ENCODE data around the gene WDTC1.
"Not testable (repeated sequence)": the region's sequence is repeated elsewhere in the genome, so short reads cannot be mapped to it uniquely, and the experiment has no call there.

Gene WDTC1, protein sequence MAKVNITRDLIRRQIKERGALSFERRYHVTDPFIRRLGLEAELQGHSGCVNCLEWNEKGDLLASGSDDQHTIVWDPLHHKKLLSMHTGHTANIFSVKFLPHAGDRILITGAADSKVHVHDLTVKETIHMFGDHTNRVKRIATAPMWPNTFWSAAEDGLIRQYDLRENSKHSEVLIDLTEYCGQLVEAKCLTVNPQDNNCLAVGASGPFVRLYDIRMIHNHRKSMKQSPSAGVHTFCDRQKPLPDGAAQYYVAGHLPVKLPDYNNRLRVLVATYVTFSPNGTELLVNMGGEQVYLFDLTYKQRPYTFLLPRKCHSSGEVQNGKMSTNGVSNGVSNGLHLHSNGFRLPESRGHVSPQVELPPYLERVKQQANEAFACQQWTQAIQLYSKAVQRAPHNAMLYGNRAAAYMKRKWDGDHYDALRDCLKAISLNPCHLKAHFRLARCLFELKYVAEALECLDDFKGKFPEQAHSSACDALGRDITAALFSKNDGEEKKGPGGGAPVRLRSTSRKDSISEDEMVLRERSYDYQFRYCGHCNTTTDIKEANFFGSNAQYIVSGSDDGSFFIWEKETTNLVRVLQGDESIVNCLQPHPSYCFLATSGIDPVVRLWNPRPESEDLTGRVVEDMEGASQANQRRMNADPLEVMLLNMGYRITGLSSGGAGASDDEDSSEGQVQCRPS

DNA sequence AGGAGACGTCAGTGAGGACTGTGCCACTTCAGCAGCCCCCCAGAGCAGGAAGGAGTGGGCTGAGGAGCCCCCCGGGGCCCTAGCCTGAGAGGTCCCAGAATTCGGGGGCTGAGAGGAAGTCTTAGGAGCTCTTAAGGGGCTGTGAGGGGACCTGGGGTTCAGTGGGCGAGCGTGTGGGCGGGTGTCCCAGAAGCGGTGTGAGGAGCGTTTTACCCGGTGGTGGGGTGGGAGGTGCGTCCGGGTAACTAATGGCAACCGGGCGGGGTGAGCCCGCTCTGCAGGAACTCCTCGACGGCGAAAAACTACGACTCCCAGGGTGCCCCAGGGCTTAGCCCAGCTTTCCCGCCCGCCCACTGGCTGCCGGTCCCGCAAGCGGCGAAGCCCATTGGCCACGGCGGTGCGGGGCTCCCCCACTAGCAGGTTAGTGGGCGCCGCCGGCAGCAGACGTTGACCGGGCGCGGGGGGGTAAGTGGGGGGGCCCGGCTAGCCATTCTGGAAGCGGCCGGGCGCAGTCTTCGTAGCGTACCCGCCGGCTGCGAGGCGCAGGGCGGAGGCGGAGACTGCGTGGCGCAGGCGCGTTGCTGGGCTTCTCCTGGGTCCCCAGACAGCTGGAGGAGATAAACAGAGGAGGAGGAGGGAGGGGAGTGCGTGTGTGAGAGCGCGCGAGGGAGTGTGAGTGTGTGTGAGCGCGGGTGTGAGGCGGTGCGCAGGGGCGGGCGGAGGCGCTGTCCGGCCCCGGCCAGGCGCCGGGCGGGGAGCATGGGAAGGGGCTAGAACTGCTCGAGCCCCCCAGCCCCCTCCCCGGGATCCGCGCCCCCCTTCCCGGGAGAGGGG is at the start of gene WDTC1:
Gene WDTC1 (plus strand): TSS at position 584 of the 834 bp plus-strand sequence. CDS start 26,423 bp downstream, outside the sequence.
- H3K4me1 Mint-ChIP-seq (ENCODE audit: low read depth): peaks cover 35% of the 10 kb centered on the region
- H3K27me3 Mint-ChIP-seq: no peaks in the 10 kb centered on the region
- H3K27ac Mint-ChIP-seq: peak within 1 kb of the TSS; percentile 95
- DNase-seq: peak; percentile 99
- H3K36me3 Mint-ChIP-seq (ENCODE audit: low read depth): peaks cover 6% of the 10 kb centered on the region
- peak within 1 kb of the TSS; percentile 92 for H3K4me3 Mint-ChIP-seq
- no peaks in the 10 kb centered on the region for H3K9me3 Mint-ChIP-seq

DNA sequence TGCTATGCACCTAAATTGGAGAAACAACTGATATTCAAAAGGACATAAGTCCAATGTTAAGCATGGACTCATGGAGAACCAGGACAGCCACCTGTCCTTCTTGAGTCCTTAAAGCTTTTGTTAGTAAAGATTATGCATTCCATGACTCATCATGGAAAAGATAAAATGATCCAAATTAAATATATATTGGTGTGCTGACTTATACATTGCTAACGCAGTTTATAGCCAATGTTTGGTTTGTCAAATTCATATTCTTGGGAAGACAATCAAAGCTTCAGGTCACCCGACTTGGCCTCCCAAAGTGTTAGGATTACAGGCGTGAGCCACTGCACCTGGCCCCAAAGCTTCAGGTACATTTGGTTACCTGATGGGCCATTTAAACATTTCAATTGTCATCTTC is 49.8 kb upstream of the WDTC1 start:
- DNase-seq; H3K27ac Mint-ChIP-seq; H3K27me3 Mint-ChIP-seq; H3K4me3 Mint-ChIP-seq; H3K36me3 Mint-ChIP-seq (ENCODE audit: low read depth); H3K9me3 Mint-ChIP-seq; H3K4me1 Mint-ChIP-seq (ENCODE audit: low read depth): not testable (repeated sequence)

DNA sequence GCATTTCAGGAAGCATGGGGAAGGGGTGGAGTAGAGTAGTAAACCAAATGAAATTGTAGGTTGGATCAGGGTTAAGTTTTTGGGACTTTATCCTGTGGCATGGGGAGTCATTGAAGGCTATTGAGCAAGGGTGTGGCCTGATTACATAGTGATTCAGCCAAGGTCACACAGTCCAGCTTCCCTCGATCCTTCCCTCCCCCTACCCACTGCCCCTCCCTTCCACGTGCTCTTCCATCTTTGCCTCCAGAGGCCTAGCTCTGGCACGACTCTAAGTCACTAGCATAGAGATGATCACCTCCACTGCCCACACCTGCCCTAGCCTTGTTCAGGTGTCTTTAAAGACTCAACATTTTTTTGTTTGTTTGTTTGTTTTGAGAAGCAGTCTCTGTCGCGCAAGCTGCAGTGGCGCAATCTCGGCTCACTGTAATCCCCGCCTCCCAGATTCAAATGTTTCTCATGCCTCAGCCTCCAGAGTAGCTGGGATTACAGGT is 42.3 kb upstream of the WDTC1 start:
- Mint-ChIP-seq H3K27ac (no peak overlapping the region), H3K4me3 (no peak overlapping the region), H3K9me3 (no peaks in the 10 kb centered on the region), H3K27me3 (no peaks in the 10 kb centered on the region), H3K4me1 (ENCODE audit: low read depth) (no peaks in the 10 kb centered on the region), H3K36me3 (ENCODE audit: low read depth) (no peaks in the 10 kb centered on the region)
- DNase-seq: no peak

DNA sequence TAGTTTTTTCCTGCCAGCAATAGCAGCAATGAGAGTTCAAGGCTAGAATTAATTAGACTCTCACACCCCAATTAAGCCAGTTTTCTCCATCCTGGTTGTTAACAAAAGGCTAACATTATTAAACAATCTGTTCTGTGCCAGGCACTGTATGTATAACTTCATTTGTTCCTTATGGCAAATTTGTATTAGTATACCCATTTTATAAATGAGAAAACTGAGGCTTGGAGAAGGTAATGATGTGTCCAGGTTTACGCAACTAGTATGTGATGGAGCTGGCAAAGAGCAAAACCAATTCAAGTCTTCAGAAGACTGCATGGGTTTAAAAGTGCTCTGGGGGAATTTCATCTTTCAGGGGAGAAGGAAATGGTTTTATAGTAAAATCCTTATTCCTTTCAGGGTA is 41.2 kb upstream of the WDTC1 start:
- Mint-ChIP-seq H3K4me1 (ENCODE audit: low read depth) (peaks cover 5% of the 10 kb centered on the region), H3K27me3 (no peaks in the 10 kb centered on the region), H3K9me3 (no peaks in the 10 kb centered on the region), H3K4me3 (no peak overlapping the region), H3K27ac (no peak overlapping the region), H3K36me3 (ENCODE audit: low read depth) (no peaks in the 10 kb centered on the region)
- DNase-seq: no peak

DNA sequence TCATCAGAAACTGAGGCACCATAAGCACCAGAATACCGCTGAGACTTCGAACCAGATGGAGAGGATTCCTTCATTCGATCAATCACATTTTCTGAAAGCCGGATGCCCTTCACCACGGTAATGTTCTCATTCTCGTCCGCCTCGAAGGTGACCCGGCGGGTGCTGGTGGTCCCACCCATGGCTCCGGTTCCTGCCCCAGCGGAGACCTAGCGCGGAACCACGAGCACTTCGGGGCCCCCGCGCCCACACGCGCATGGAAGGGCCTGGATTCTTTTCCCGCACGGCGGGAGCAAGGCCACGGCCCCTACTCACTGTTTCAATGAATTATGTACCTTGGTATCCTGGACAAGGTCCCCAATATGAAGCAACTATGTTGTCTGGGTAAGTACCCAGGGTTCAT is 33.1 kb upstream of the WDTC1 start:
- Mint-ChIP-seq H3K9me3 (no peaks in the 10 kb centered on the region), H3K27me3 (no peaks in the 10 kb centered on the region), H3K4me3 (no peak overlapping the region), H3K4me1 (ENCODE audit: low read depth) (peaks cover 6% of the 10 kb centered on the region), H3K27ac (no peak overlapping the region), H3K36me3 (ENCODE audit: low read depth) (no peaks in the 10 kb centered on the region)
- no peak for DNase-seq

DNA sequence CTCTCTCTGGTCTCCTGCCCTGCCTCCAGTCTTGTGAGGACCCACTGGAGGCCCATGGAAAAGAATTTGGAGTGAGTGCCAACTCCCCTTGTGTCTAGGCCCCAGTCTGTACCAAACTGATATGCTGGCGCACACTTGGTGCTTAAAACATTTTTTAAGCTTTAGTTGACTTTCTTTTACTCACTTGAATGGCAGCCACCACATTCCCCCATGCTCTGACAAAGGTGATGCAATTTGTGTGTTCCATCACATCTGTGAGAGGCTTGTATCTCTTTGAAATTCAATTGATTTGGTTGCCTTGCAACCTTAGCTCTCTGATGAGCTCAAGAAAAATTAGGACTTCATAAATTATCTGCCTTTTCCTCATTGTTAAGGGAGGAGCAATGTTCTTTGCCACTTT is 30.5 kb upstream of the WDTC1 start:
- Mint-ChIP-seq H3K27me3 (no peaks in the 10 kb centered on the region), H3K4me1 (ENCODE audit: low read depth) (no peaks in the 10 kb centered on the region), H3K36me3 (ENCODE audit: low read depth) (no peaks in the 10 kb centered on the region), H3K9me3 (no peaks in the 10 kb centered on the region), H3K4me3 (no peak overlapping the region), H3K27ac (no peak overlapping the region)
- no peak for DNase-seq

DNA sequence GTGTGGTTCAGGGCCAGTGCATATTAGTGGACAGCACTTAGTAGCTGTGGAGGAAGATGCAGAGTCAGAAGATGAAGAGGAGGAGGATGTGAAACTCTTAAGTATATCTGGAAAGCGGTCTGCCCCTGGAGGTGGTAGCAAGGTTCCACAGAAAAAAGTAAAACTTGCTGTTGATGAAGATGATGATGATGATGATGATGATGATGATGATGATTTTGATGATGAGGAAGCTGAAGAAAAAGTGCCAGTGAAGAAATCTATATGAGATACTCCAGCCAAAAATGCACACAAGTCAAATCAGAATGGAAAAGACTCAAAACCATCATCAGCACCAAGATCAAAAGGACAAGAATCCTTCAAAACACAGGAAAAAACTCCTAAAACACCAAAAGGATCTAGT is 27.2 kb upstream of the WDTC1 start:
- H3K27me3 Mint-ChIP-seq; H3K4me3 Mint-ChIP-seq; H3K9me3 Mint-ChIP-seq; DNase-seq; H3K36me3 Mint-ChIP-seq (ENCODE audit: low read depth); H3K4me1 Mint-ChIP-seq (ENCODE audit: low read depth); H3K27ac Mint-ChIP-seq: not testable (repeated sequence)

DNA sequence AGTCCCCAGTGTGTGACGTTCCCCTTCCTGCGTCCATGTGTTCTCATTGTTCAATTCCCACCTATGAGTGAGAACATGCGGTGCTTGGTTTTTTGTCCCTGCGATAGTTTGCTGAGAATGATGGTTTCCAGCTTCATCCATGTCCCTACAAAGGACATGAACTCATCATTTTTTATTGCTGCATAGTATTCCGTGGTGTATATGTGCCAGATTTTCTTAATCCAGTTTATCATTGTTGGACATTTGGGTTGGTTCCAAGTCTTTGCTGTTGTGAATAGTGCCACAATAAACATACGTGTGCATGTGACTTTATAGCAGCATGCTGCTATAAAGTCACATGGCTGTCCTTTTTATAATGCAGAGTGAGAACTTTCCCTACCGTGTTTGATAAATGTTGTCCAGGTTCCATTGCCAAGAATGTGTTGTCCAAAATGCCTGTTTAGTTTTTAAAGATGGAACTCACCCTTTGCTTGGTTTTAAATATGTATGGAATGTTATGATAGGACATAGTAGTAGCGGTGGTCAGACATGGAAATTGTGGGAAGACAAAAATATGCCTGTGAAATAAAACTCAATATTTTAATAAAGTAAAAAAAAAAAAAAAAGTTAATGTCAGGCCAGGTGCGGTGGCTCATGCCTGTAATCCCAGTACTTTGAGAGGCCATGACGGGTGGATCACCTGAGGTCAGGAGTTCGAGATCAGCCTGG is 26.1 kb upstream of the WDTC1 start:
- H3K4me1 Mint-ChIP-seq (ENCODE audit: low read depth); H3K9me3 Mint-ChIP-seq; H3K27me3 Mint-ChIP-seq; DNase-seq; H3K36me3 Mint-ChIP-seq (ENCODE audit: low read depth); H3K27ac Mint-ChIP-seq; H3K4me3 Mint-ChIP-seq: not testable (repeated sequence)

DNA sequence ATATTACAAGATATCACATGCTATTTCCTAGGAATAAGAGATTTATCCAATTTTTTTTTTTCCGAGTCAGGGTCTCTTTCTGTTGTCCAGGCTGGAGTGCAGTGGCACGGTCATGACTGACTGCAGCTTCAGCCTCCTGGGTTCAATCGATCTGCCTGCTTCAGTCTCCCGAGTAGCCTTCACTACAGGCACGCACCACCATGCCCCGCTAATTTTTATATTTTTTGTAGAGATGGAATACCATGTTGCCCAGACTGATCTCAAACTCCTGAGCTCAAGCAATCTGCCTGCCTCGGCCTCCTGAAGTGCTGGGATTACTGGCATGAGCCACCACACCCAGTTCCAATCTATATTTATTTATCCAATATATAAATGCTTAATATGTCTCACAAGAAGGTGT is 18.0 kb upstream of the WDTC1 start:
- no peak for DNase-seq
- H3K27ac Mint-ChIP-seq: no peak overlapping the region
- no peaks in the 10 kb centered on the region for H3K27me3 Mint-ChIP-seq
- H3K36me3 Mint-ChIP-seq (ENCODE audit: low read depth): no peaks in the 10 kb centered on the region
- H3K4me3 Mint-ChIP-seq: no peak overlapping the region
- H3K9me3 Mint-ChIP-seq: no peaks in the 10 kb centered on the region
- H3K4me1 Mint-ChIP-seq (ENCODE audit: low read depth): peaks cover 3% of the 10 kb centered on the region

DNA sequence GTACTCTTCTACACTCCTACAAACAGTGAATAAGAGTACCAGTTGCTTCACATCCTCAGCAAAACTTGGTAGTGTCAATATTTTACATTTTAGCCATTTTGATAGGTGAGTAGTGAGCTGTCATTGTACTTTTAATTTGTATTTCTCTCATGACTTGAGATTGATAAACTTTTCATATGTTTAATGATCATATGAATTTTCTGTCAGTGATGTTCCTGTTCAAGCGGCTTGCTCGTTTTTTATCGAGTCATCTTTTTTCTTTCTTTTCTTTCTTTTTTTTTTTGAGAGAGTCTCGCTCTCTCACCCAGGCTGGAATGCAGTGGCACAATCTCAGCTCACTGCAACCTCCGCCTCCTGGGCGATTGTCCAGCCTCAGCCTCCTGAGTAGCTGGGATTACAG is 17.0 kb upstream of the WDTC1 start:
- no peak overlapping the region for H3K27ac Mint-ChIP-seq
- no peak for DNase-seq
- no peaks in the 10 kb centered on the region for H3K9me3 Mint-ChIP-seq
- peaks cover 3% of the 10 kb centered on the region for H3K4me1 Mint-ChIP-seq (ENCODE audit: low read depth)
- no peaks in the 10 kb centered on the region for H3K27me3 Mint-ChIP-seq
- no peak overlapping the region for H3K4me3 Mint-ChIP-seq
- no peaks in the 10 kb centered on the region for H3K36me3 Mint-ChIP-seq (ENCODE audit: low read depth)

DNA sequence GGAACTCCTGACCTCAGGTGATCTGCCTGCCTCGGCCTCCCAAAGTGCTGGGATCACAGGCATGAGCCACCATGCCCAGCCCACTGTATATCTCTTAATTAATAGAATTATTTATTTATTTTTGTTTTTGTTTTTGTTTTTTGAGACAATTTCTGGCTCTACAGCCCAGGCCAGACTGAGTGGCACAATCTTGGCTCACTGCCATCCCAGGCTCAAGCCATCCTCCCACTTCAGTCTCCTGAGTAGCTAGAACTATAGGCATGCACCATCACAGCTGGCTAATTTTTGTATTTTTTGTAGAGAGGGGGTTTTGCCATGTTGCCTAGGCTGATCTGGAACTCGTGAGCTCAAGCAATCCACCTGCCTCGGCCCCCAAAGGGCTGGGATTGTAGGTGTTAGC is 15.7 kb upstream of the WDTC1 start:
- no peaks in the 10 kb centered on the region for H3K9me3 Mint-ChIP-seq
- no peaks in the 10 kb centered on the region for H3K36me3 Mint-ChIP-seq (ENCODE audit: low read depth)
- no peak for DNase-seq
- no peak overlapping the region for H3K27ac Mint-ChIP-seq
- no peaks in the 10 kb centered on the region for H3K27me3 Mint-ChIP-seq
- H3K4me1 Mint-ChIP-seq (ENCODE audit: low read depth): peaks cover 3% of the 10 kb centered on the region
- no peak overlapping the region for H3K4me3 Mint-ChIP-seq

DNA sequence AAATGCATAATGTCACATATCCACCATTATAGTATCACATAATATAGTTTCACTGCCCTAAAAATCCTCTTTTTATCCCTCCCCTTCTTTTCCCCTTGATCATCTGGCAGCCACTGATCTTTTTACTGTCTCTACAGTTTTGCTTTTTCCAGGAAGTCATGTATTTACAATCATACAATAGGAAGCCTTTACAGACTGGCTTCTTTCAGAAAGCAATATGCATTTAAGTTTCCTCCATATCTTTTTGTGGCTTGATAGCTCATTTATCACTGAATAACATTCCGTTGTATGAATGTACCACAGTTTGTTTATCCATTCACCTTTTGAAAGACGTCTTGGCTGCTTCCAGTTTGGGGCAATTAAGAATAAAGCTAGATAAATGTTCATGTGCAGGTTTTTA is 14.3 kb upstream of the WDTC1 start:
- Mint-ChIP-seq H3K9me3 (no peaks in the 10 kb centered on the region), H3K27ac (no peak overlapping the region), H3K4me3 (no peak overlapping the region), H3K27me3 (no peaks in the 10 kb centered on the region), H3K36me3 (ENCODE audit: low read depth) (no peaks in the 10 kb centered on the region), H3K4me1 (ENCODE audit: low read depth) (peaks cover 3% of the 10 kb centered on the region)
- DNase-seq: no peak

DNA sequence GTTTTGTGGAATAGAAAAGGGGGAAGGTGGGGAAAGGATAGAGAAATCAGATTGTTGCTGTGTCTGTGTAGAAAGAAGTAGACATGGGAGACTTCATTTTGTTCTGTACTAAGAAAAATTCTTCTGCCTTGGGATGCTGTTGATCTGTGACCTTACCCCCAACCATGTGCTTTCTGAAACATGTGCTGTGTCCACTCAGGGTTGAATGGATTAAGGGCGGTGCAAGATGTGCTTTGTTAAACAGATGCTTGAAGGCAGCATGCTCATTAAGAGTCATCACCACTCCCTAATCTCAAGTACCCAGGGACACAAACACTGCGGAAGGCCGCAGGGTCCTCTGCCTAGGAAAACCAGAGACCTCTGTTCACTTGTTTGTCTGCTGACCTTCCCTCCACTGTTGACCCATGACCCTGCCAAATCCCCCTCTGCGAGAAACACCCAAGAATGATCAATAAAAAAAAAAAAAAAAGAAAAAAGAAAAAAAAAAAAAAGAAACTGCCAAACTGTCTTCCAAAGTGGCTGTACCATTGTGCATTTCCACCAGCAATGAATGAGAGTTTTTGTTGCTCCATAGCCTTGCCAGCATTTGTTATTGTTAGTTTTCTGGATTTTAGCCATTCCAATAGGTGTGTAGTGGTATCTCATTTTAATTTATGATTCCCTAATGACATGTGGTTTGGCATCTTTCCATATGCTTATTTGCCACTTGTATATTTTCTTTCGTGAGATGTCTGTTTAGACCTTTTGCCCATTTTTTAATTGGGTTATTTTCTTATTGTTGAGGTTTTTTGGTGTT is 13.5 kb upstream of the WDTC1 start:
- not testable (repeated sequence) for H3K27me3 Mint-ChIP-seq; H3K4me1 Mint-ChIP-seq (ENCODE audit: low read depth); H3K27ac Mint-ChIP-seq; H3K4me3 Mint-ChIP-seq; DNase-seq; H3K36me3 Mint-ChIP-seq (ENCODE audit: low read depth); H3K9me3 Mint-ChIP-seq

DNA sequence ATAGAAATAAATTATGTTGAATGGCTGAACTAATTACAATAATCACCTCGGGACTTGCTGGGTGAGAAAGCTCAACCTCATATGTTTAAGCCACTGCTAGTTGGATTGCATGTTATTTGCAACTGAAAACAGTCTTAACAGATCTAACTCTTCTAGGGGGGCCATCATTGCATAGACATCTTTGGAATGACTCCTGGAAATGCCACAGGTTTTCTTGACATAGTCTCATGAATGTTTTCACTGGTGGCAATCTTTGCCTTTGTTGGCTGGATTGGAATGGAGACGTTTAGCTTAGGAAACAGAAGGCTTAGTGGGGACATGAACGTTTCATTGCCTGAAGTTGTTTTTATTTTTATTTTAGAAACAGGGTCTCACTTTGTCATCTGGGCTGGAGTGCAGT is 8.8 kb upstream of the WDTC1 start:
- no peak overlapping the region for H3K4me3 Mint-ChIP-seq
- H3K36me3 Mint-ChIP-seq (ENCODE audit: low read depth): no peaks in the 10 kb centered on the region
- H3K27me3 Mint-ChIP-seq: no peaks in the 10 kb centered on the region
- no peak for DNase-seq
- H3K27ac Mint-ChIP-seq: no peak overlapping the region
- H3K4me1 Mint-ChIP-seq (ENCODE audit: low read depth): no peaks in the 10 kb centered on the region
- no peaks in the 10 kb centered on the region for H3K9me3 Mint-ChIP-seq

Data from activated T-cell treated with anti-CD3 and anti-CD28 coated beads, Interleukin-2, amount 50 U/mL, for 24 hours (primary cell).